Mammary epithelial cell (primary cell): ENCODE data around the gene TST.

Source experiments
- CTCF ChIP-seq, 2 donors: IDR thresholded peaks in 1 of 2; conservative IDR thresholded peaks in 1 of 2; 2 replicates each; pipeline ENCODE4 v1.5.1; 2011 to 2012; ENCODE audit warnings: inconsistent platforms in 2 of 2, low read length in 2 of 2, mild to moderate bottlenecking in 2 of 2, control low read depth in 1 of 2, low read depth in 1 of 2; ENCODE audit not compliant: insufficient read depth in 1 of 2; ENCODE audit errors: extremely low read depth in 1 of 2
- EZH2 ChIP-seq: IDR thresholded peaks from 2 replicates; pipeline ENCODE4 v1.6.1; 2012; ENCODE audit warnings: low read length, inconsistent platforms, borderline replicate concordance

GRCh38 chr22:37017356-37017755 lies 1.9 kb downstream of the TST start:
- TF ChIP-seq CTCF (conservative IDR thresholded peaks at IDR 0.05 in 1 of 2, IDR thresholded peaks at IDR 0.05 in 1 of 2; ENCODE audit: extremely low read depth in 1 of 2, insufficient read depth in 1 of 2, low read depth in 1 of 2, low read length in 2 of 2), result no peak
- TF ChIP-seq EZH2, result no peak
